ENCODE measurements around the gene IL19. TPM values are rescaled to one million over a fixed set of nuclear protein-coding genes. Genes with fewer than 3 reads are reported as not detected.

Gene IL19
- total and polyA plus RNA-seq, 2 donors = 0.28 to 1.0 TPM

- H3K36me3 ChIP-seq (ENCODE audit: control insufficient read depth in 2 of 2, insufficient read depth in 2 of 2, low read length in 1 of 2) = no peaks in the 10 kb centered on the region
- peak in 4 of 9 donors; percentile 34 to 72 (median 44) for DNase-seq (ENCODE audit: low read depth in 6 of 9, low spot score in 9 of 9)
- WGBS = 6% methylated on average over 2 of the region's 2 CpGs
- H3K4me3 ChIP-seq (ENCODE audit: low read length in 2 of 2) = no peak overlapping the region
- H3K4me1 ChIP-seq (ENCODE audit: control insufficient read depth in 2 of 2, insufficient read depth in 2 of 2, low read length in 2 of 2) = peaks cover 14 to 62% of the 10 kb centered on the region in 2 donors
- no peak overlapping the region for H3K27ac ChIP-seq (ENCODE audit: low read depth in 1 of 2, low read length in 1 of 2)
- no peaks in the 10 kb centered on the region for H3K27me3 ChIP-seq (ENCODE audit: control insufficient read depth in 2 of 2, insufficient read depth in 1 of 2, low read length in 1 of 2)
- no peaks in the 10 kb centered on the region for H3K9me3 ChIP-seq (ENCODE audit: control insufficient read depth in 2 of 2, insufficient read depth in 1 of 2, low read length in 1 of 2)
Observed at GRCh38 chr1:206782448-206782847, 11.9 kb downstream of the IL19 start.

GRCh38 chr1:206783506-206783905, 12.9 kb downstream of the IL19 start:
- H3K4me1 ChIP-seq (ENCODE audit: control insufficient read depth in 2 of 2, insufficient read depth in 2 of 2, low read length in 2 of 2) = peaks cover 14 to 67% of the 10 kb centered on the region in 2 donors
- 93% methylated on average over 7 of the region's 7 CpGs for WGBS
- no peak for DNase-seq (ENCODE audit: low read depth in 6 of 9, low spot score in 9 of 9)
- no peaks in the 10 kb centered on the region for H3K9me3 ChIP-seq (ENCODE audit: control insufficient read depth in 2 of 2, insufficient read depth in 1 of 2, low read length in 1 of 2)
- no peaks in the 10 kb centered on the region for H3K36me3 ChIP-seq (ENCODE audit: control insufficient read depth in 2 of 2, insufficient read depth in 2 of 2, low read length in 1 of 2)
- H3K27me3 ChIP-seq (ENCODE audit: control insufficient read depth in 2 of 2, insufficient read depth in 1 of 2, low read length in 1 of 2) = no peaks in the 10 kb centered on the region
- H3K27ac ChIP-seq (ENCODE audit: low read depth in 1 of 2, low read length in 1 of 2) = no peak overlapping the region
- no peak overlapping the region for H3K4me3 ChIP-seq (ENCODE audit: low read length in 2 of 2)

GRCh38 chr1:206784471-206784903, 13.9 kb downstream of the IL19 start:
- no peaks in the 10 kb centered on the region for H3K27me3 ChIP-seq (ENCODE audit: control insufficient read depth in 2 of 2, insufficient read depth in 1 of 2, low read length in 1 of 2)
- no peaks in the 10 kb centered on the region for H3K9me3 ChIP-seq (ENCODE audit: control insufficient read depth in 2 of 2, insufficient read depth in 1 of 2, low read length in 1 of 2)
- no peak overlapping the region for H3K4me3 ChIP-seq (ENCODE audit: low read length in 2 of 2)
- H3K36me3 ChIP-seq (ENCODE audit: control insufficient read depth in 2 of 2, insufficient read depth in 2 of 2, low read length in 1 of 2) = no peaks in the 10 kb centered on the region
- H3K27ac ChIP-seq (ENCODE audit: low read depth in 1 of 2, low read length in 1 of 2) = peak overlapping the region in 1 of 2 donors; percentile 15
- DNase-seq (ENCODE audit: low read depth in 6 of 9, low spot score in 9 of 9) = peak in 4 of 9 donors; percentile 38 to 77 (median 48)
- H3K4me1 ChIP-seq (ENCODE audit: control insufficient read depth in 2 of 2, insufficient read depth in 2 of 2, low read length in 2 of 2) = peaks cover 14 to 59% of the 10 kb centered on the region in 2 donors
- 83% methylated on average over 17 of the region's 17 CpGs for WGBS

GRCh38 chr1:206785182-206785765, 14.7 kb downstream of the IL19 start:
- no peak for DNase-seq (ENCODE audit: low read depth in 6 of 9, low spot score in 9 of 9)
- Histone ChIP-seq H3K4me1 (ENCODE audit: control insufficient read depth in 2 of 2, insufficient read depth in 2 of 2, low read length in 2 of 2) (peaks cover 14 to 53% of the 10 kb centered on the region in 2 donors), H3K36me3 (ENCODE audit: control insufficient read depth in 2 of 2, insufficient read depth in 2 of 2, low read length in 1 of 2) (no peaks in the 10 kb centered on the region), H3K27me3 (ENCODE audit: control insufficient read depth in 2 of 2, insufficient read depth in 1 of 2, low read length in 1 of 2) (no peaks in the 10 kb centered on the region), H3K27ac (ENCODE audit: low read depth in 1 of 2, low read length in 1 of 2) (no peak overlapping the region), H3K9me3 (ENCODE audit: control insufficient read depth in 2 of 2, insufficient read depth in 1 of 2, low read length in 1 of 2) (no peaks in the 10 kb centered on the region), H3K4me3 (ENCODE audit: low read length in 2 of 2) (no peak overlapping the region)
- WGBS = 94% methylated on average over 4 of the region's 4 CpGs

GRCh38 chr1:206786212-206786886, 15.8 kb downstream of the IL19 start:
- 93% methylated on average over 5 of the region's 5 CpGs for WGBS
- H3K4me1 ChIP-seq (ENCODE audit: control insufficient read depth in 2 of 2, insufficient read depth in 2 of 2, low read length in 2 of 2) = peaks cover 17 to 56% of the 10 kb centered on the region in 2 donors

GRCh38 chr1:206787891-206788290, 17.3 kb downstream of the IL19 start:
- Histone ChIP-seq H3K4me1 (ENCODE audit: control insufficient read depth in 2 of 2, insufficient read depth in 2 of 2, low read length in 2 of 2) (peaks cover 14 to 53% of the 10 kb centered on the region in 2 donors), H3K27ac (ENCODE audit: low read depth in 1 of 2, low read length in 1 of 2) (no peak overlapping the region), H3K27me3 (ENCODE audit: control insufficient read depth in 2 of 2, insufficient read depth in 1 of 2, low read length in 1 of 2) (no peaks in the 10 kb centered on the region), H3K36me3 (ENCODE audit: control insufficient read depth in 2 of 2, insufficient read depth in 2 of 2, low read length in 1 of 2) (no peaks in the 10 kb centered on the region), H3K4me3 (ENCODE audit: low read length in 2 of 2) (no peak overlapping the region), H3K9me3 (ENCODE audit: control insufficient read depth in 2 of 2, insufficient read depth in 1 of 2, low read length in 1 of 2) (no peaks in the 10 kb centered on the region)
- 95% methylated on average over 5 of the region's 5 CpGs for WGBS
- no peak for DNase-seq (ENCODE audit: low read depth in 6 of 9, low spot score in 9 of 9)

More at GRCh38 chr1:206786212-206786886, 15.8 kb downstream of the IL19 start:
- Histone ChIP-seq H3K4me3 (ENCODE audit: low read length in 2 of 2) (no peak overlapping the region), H3K27me3 (ENCODE audit: control insufficient read depth in 2 of 2, insufficient read depth in 1 of 2, low read length in 1 of 2) (no peaks in the 10 kb centered on the region), H3K27ac (ENCODE audit: low read depth in 1 of 2, low read length in 1 of 2) (no peak overlapping the region), H3K9me3 (ENCODE audit: control insufficient read depth in 2 of 2, insufficient read depth in 1 of 2, low read length in 1 of 2) (no peaks in the 10 kb centered on the region), H3K36me3 (ENCODE audit: control insufficient read depth in 2 of 2, insufficient read depth in 2 of 2, low read length in 1 of 2) (no peaks in the 10 kb centered on the region)
- no peak for DNase-seq (ENCODE audit: low read depth in 6 of 9, low spot score in 9 of 9)

GRCh38 chr1:206788487-206789050, 18.0 kb downstream of the IL19 start:
- WGBS = 97% methylated on average over 3 of the region's 3 CpGs
- Histone ChIP-seq H3K27ac (ENCODE audit: low read depth in 1 of 2, low read length in 1 of 2) (no peak overlapping the region), H3K4me3 (ENCODE audit: low read length in 2 of 2) (no peak overlapping the region), H3K9me3 (ENCODE audit: control insufficient read depth in 2 of 2, insufficient read depth in 1 of 2, low read length in 1 of 2) (peaks cover 0 to 2% of the 10 kb centered on the region in 2 donors), H3K4me1 (ENCODE audit: control insufficient read depth in 2 of 2, insufficient read depth in 2 of 2, low read length in 2 of 2) (peaks cover 12 to 46% of the 10 kb centered on the region in 2 donors), H3K27me3 (ENCODE audit: control insufficient read depth in 2 of 2, insufficient read depth in 1 of 2, low read length in 1 of 2) (no peaks in the 10 kb centered on the region), H3K36me3 (ENCODE audit: control insufficient read depth in 2 of 2, insufficient read depth in 2 of 2, low read length in 1 of 2) (no peaks in the 10 kb centered on the region)
- DNase-seq (ENCODE audit: low read depth in 6 of 9, low spot score in 9 of 9) = no peak

- peaks cover 8 to 29% of the 10 kb centered on the region in 2 donors for H3K4me1 ChIP-seq (ENCODE audit: control insufficient read depth in 2 of 2, insufficient read depth in 2 of 2, low read length in 2 of 2)
- no peak for DNase-seq (ENCODE audit: low read depth in 6 of 9, low spot score in 9 of 9)
- WGBS = 87% methylated on average over 11 of the region's 11 CpGs
- no peak overlapping the region for H3K4me3 ChIP-seq (ENCODE audit: low read length in 2 of 2)
- H3K36me3 ChIP-seq (ENCODE audit: control insufficient read depth in 2 of 2, insufficient read depth in 2 of 2, low read length in 1 of 2) = no peaks in the 10 kb centered on the region
- no peak overlapping the region for H3K27ac ChIP-seq (ENCODE audit: low read depth in 1 of 2, low read length in 1 of 2)
- H3K9me3 ChIP-seq (ENCODE audit: control insufficient read depth in 2 of 2, insufficient read depth in 1 of 2, low read length in 1 of 2) = peaks cover 0 to 2% of the 10 kb centered on the region in 2 donors
- H3K27me3 ChIP-seq (ENCODE audit: control insufficient read depth in 2 of 2, insufficient read depth in 1 of 2, low read length in 1 of 2) = no peaks in the 10 kb centered on the region
Observed at GRCh38 chr1:206790502-206791250, 20.1 kb downstream of the IL19 start.
